ENCODE data around the gene CREB3.
A peak's percentile ranks its signal among the peaks of the same experiment; 100 is the strongest.

The CREB3 gene

GRCh38 chr9:35702696-35703095 is 29.8 kb upstream of the CREB3 start:
- no peak for DNase-seq

DNA sequence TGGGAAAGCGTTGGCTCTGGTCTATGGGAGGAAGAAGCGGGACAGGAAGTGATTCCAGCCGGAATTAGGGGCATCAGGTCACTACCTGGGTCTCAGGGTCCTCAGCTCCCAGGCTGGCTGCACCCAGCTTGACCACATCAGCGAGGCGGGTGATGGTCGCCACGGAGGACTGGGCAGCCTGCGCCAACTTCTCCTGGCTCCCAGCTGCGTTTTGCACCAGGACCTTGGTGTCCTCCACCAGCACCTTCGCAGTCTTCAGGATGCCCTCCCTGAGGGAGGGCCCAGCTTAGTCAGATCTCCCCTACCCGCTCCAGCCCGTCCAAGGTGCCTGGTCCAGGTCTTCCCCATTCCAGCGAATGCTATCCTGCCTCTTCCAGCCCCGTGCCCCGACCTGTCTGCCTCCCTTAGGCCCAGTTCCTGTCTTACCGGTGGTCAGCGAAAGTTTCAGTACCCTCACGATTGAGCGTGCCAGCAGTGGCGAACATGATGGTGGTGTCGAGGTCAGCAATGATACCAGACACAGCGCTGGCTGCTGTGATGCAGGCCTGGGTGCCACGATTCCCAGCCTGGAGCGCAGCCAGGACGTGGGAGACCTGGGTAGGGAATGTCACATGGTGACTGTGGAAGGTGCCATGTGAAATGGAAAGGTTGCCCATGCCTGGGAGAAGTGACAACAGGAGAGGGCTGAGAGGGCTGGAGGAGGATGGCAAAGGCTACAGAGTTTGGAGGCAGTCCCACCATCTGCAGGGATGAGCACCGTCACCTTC is 28.4 kb upstream of the CREB3 start:
- DNase-seq: no peak

GRCh38 chr9:35705372-35705771 is 27.1 kb upstream of the CREB3 start:
- no peak for DNase-seq

DNA sequence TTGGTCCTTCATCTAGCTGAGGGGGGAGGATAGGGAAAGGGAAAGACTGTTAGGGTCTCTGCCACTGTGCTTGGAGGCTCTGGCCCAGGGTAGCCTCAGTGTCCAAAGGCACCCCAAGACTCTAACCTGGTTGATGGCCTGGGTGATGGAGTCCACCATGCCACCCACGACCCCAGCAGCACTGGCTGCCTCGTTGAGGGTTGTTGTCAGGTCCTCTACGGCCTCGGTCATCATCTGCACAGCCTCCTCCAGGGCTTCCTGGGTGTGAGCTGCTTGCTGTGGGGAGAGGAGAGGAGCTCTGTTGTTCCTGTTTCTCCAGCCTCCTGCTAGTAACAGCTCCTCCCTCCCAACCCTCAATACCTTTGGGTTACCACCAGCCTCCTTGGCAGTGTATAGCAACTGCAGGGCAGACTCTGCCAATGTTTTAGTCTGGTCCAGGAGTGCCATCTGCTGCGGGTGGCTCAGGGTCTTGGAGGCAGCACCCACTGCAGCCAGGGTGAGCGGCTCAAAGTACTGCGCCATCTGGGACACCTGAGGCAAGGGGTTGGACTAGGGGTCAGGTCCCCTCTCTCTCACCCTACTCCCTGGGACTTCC is 26.5 kb upstream of the CREB3 start:
- DNase-seq: no peak

DNA sequence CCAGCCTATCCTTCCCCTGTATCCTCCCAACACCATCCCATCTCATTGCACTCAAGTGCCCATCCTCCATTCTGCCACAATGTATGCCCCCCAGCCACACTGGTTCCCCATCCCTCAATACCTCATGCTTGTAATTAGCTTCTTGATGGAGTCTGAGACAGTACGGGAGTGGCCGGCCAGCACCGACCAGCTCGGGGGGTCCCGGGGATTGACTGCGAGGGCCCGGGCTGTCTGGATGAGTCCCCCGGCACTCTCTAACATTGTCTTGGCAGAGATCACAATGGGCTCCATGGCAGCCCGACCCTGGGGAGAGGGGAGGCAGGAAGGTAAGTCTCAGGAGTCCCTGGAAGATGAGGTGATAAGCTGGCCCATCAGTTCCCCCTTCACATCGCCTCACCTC is 25.5 kb upstream of the CREB3 start:
- DNase-seq: no peak

DNA sequence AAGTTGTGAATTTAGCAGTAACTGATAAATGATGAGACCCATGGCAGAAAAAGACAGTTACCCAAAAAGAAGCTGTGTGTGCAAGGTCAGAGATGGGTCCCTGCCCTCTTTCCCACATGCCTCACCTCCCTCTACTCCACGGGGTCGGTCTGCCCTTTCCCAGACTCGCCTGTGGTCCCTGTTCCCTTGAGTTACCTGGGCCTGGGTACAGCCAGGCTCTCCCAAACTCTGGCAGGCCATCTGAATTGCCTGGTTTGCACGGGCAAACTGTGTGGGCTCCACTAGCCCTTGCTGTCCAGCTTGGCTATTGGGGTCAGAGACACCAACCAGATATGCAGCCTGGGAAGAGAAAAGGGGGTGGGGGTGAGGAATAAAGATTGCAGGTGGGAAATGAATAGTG is 24.3 kb upstream of the CREB3 start:
- no peak for DNase-seq

DNA sequence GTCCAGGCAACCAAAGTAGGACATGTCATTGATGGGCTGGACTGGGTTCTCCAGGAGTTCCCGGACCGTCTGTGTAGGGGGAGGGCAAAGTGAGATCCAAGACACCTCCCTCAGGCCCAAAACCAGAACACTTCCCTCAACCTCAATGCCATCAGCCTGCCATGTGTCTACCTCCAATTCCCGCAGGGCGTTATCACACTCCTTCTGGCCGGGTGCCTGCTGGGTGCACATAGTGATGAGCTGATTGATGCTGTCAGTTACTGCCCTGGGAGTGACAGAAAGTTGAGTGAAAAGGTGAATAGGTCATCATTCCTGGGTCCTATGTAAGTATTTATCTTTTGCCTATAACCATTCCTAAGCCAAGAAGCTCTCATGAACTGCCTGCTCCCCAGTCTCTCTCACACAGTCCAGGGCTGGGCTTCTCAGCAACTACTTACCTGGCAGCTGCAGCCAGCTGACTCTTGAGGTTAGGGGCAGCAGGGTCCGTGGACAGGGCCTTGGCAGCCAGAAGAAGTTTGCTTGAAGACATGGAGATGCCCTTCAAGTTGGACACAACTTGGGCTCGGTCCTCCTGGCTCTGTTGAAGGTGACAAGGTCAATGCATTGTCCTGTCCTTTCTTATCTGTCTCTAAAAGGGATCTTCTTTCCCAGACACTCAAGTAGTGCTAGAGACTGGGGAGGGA is 21.5 kb upstream of the CREB3 start:
- DNase-seq: no peak

GRCh38 chr9:35711501-35712428 is 20.7 kb upstream of the CREB3 start:
- no peak for DNase-seq

DNA sequence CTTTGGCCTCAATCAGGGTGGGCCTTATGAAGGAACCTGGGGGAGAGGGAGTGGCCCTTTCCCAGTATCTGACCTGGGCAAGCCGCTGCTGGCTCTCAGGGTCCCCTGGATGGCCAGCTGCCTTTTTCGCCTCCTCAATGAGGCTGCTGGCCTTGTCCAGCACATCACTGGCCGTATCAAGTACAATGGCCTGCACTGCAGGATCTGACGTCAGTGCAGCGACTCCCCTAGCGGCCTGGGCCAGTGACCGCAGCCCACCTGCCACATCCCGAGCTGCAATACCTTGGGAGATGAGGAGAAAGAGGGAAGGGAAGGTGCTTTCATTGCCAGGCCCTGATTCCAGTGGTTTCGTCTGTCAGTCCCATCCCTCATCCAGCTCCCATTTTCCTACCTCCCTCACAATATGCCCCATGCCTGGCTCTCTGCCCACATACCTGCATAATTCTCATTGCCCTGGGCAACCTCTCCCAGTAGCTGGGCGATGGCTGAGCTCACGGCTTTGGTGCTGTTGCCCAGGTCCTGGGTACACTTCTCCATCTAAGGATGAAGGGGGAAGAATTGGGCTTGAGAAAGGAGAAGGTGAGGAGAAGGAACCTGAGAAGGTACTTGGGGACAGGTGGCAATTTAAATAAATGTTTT is 19.6 kb upstream of the CREB3 start:
- no peak for DNase-seq

GRCh38 chr9:35713578-35713977 is 18.9 kb upstream of the CREB3 start:
- no peak for DNase-seq

GRCh38 chr9:35714123-35714522 is 18.3 kb upstream of the CREB3 start:
- no peak for DNase-seq

- no peak for DNase-seq
Observed at GRCh38 chr9:35714579-35715252, 17.8 kb upstream of the CREB3 start.

DNA sequence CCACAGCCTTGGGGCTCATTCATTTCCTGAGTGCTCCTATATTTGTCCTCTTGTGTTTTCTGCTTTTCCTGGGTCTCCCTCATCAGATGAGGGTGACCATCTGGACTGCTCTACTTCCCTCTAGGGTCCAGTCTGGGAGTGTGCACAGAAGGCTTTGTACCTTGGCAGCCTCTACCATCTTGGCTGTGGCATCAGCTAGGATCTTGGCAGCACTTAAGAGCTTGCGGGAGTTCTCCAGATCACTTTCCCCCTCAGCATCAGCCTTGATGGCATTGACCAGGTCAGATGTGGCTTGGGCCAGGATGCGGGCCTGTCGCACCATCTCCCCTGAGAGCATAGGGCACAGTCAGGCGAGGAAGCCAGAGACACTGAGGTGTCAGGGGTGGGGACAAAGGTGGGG is 16.2 kb upstream of the CREB3 start:
- DNase-seq: no peak

- no peak for DNase-seq
Observed at GRCh38 chr9:35717132-35717870, 15.2 kb upstream of the CREB3 start.

GRCh38 chr9:35718721-35719511 is 13.6 kb upstream of the CREB3 start:
- no peak for DNase-seq

DNA sequence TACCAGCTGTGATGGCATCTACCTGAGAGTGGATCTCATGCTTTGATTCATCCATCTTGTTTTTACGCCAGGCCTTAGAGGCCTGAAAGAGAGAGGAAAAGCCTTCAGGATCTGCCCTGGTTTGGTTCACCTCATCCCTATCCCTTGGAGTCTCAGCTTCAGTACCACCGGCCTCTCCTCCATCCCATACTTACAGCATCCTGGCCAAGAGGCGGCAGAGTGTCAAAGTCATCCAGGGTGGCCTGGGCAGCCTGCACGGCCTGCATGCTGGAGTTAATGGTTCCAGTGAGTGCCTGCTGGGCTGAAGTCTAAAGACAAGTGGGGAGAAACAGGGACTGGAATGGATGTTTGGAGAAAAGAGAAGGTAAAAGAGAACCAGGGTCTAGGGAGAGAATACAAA is 12.9 kb upstream of the CREB3 start:
- DNase-seq: no peak

GRCh38 chr9:35723426-35723825 is 9.0 kb upstream of the CREB3 start:
- DNase-seq: no peak

DNA sequence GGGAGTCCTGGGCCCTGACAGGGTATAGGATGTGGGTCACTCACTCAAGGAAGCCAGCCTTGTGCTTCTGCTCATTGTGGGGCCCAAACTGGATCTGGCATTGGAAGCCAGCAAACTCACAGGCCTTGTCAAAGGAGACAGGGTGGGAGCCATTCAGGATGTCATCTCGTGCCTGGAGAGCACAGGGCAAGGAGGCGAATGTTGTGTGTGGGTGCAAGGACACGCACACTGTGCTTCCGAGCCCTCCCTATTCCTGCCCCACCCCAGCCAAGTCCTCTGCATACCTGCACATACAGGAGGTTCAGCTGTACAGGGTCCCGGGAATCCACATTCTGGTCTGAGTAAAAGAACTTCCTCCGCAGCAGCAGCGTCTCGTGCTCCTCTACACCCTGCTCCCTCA is 8.6 kb upstream of the CREB3 start:
- DNase-seq: no peak

GRCh38 chr9:35725362-35725761 is 7.1 kb upstream of the CREB3 start:
- DNase-seq: no peak

- peak; percentile 25 for DNase-seq
Observed at GRCh38 chr9:35726931-35727330, 5.5 kb upstream of the CREB3 start.

DNA sequence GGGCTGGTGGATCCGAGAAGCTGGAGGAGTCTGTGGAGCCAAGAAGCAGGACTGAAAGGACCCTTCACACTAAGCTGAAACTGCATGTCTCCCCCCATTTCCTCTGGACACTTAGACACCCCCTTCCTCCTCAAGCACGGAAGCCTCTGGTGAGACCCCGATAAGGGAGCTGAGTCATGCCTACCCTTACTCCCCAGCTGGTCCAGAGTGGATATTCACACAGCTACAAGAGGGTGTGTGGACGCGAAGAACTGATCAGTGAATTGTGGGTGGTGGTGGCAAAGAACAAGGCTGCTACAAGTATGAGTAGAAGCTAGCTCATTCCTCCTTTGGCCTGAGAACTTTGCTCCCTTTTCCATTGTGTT is 4.8 kb upstream of the CREB3 start:
- peak; percentile 27 for DNase-seq
